ENCODE data around the gene CANT1. TPM values are rescaled to one million over a fixed set of nuclear protein-coding genes. Genes with fewer than 3 reads are reported as not detected.
"Not testable (repeated sequence)": the region's sequence is repeated elsewhere in the genome, so short reads cannot be mapped to it uniquely, and the experiment has no call there.

Gene CANT1
- total RNA-seq, 4 donors from 2014 or later = 17.5 to 38.3 (median 26.6) TPM

DNA sequence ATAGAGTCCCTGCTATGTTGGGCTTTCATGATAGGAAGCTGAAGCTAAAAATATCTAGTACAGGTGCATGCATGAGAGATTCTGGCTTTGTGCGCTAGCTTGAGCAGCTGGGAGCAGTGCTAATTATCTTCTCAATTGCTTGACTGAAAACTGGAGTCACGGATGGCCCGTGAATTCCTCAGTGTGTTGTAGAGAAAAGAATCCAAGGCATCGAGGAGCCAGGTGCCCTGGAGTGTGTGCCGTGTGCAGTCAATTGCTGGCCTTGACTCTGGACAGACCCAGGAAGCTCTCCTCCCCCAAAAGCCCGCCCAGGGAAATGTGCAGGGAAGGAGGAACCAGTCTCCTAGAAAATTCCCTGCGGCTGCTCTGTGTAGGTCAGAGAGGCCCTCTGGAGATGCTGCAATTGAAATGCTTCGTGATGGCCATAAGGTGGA lies 44.1 kb downstream of the CANT1 start:
- intact Hi-C loops (cut with DNase I; ENCODE audit: low total_unique reads) (no loop called here), in situ Hi-C loops (cut with MboI; ENCODE audit: low sequenced_read_pairs in 4 of 4) (loop anchor here (5.0 kb wide), 3 partner anchors 93 to 103 kb away; no protein-coding TSS in a partner anchor)

DNA sequence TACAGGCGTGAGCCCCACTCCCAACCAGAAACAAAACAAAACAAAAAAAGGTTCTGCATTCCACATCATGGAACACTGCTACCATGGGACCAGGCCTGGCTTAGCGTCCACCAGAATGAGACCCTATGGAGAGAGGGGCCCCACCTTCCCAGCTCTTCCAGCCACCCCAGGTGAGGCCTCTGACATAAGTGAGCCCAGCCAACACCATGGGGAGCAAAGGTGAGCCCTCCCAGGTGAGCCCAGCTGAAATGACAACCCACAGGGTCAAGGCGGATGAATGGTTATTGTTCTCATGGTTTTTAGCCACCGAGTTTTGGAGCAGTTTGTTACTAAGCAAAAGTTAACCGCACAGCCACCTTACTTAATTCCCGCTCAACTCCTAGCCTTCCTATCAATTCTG lies 46.2 kb downstream of the CANT1 start:
- no peak for ATAC-seq
- TF ChIP-seq, protein P1, sequence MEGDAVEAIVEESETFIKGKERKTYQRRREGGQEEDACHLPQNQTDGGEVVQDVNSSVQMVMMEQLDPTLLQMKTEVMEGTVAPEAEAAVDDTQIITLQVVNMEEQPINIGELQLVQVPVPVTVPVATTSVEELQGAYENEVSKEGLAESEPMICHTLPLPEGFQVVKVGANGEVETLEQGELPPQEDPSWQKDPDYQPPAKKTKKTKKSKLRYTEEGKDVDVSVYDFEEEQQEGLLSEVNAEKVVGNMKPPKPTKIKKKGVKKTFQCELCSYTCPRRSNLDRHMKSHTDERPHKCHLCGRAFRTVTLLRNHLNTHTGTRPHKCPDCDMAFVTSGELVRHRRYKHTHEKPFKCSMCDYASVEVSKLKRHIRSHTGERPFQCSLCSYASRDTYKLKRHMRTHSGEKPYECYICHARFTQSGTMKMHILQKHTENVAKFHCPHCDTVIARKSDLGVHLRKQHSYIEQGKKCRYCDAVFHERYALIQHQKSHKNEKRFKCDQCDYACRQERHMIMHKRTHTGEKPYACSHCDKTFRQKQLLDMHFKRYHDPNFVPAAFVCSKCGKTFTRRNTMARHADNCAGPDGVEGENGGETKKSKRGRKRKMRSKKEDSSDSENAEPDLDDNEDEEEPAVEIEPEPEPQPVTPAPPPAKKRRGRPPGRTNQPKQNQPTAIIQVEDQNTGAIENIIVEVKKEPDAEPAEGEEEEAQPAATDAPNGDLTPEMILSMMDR (IDR thresholded peaks at IDR 0.05 in 4 of 5, conservative IDR thresholded peaks at IDR 0.05 in 1 of 5) = no peak
- no peak for TF ChIP-seq POLR2A (IDR thresholded peaks at IDR 0.05)
- intact Hi-C loops (cut with DNase I; ENCODE audit: low total_unique reads) = no loop called here
- Histone ChIP-seq H3K9me3 (no peaks in the 10 kb centered on the region), H3K4me3 (no peak overlapping the region), H3K36me3 (no peaks in the 10 kb centered on the region), H3K27ac (no peak overlapping the region), H3K4me1 (no peaks in the 10 kb centered on the region), H3K27me3 (no peaks in the 10 kb centered on the region)
- DNase-seq = no peak
- in situ Hi-C loops (cut with MboI; ENCODE audit: low sequenced_read_pairs in 4 of 4) = no loop called here

More for the DNA sequence above, 44.1 kb downstream of the CANT1 start:
- H3K36me3 ChIP-seq = no peaks in the 10 kb centered on the region
- ATAC-seq (no peak), DNase-seq (no peak)
- TF ChIP-seq POLR2A (IDR thresholded peaks at IDR 0.05) = no peak
- TF ChIP-seq, protein P1 (IDR thresholded peaks at IDR 0.05 in 4 of 5, conservative IDR thresholded peaks at IDR 0.05 in 1 of 5) = no peak
- H3K9me3 ChIP-seq = no peaks in the 10 kb centered on the region
- H3K27me3 ChIP-seq = no peaks in the 10 kb centered on the region
- H3K27ac ChIP-seq = no peak overlapping the region
- H3K4me3 ChIP-seq = no peak overlapping the region
- H3K4me1 ChIP-seq = no peaks in the 10 kb centered on the region

DNA sequence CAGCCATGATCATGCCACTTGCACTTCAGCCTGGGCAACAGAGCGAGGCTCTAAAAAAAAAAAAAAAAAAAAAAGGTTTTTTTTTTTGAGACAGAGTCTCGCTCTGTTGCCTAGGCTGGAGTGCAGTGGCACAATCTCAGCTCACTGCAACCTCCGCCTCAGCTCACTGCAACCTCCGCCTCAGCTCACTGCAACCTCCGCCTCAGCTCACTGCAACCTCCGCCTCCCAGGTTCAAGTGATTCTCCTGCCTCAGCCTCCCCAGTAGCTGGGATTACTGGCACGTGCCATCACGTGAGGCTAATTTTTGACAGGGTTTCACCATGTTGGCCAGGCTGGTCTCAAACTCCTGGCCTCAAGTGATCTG lies 46.6 kb downstream of the CANT1 start:
- H3K36me3 ChIP-seq; intact Hi-C loops (cut with DNase I; ENCODE audit: low total_unique reads); H3K27me3 ChIP-seq; in situ Hi-C loops (cut with MboI; ENCODE audit: low sequenced_read_pairs in 4 of 4); H3K4me1 ChIP-seq; H3K4me3 ChIP-seq; H3K27ac ChIP-seq; DNase-seq; H3K9me3 ChIP-seq; ATAC-seq: not testable (repeated sequence)

DNA sequence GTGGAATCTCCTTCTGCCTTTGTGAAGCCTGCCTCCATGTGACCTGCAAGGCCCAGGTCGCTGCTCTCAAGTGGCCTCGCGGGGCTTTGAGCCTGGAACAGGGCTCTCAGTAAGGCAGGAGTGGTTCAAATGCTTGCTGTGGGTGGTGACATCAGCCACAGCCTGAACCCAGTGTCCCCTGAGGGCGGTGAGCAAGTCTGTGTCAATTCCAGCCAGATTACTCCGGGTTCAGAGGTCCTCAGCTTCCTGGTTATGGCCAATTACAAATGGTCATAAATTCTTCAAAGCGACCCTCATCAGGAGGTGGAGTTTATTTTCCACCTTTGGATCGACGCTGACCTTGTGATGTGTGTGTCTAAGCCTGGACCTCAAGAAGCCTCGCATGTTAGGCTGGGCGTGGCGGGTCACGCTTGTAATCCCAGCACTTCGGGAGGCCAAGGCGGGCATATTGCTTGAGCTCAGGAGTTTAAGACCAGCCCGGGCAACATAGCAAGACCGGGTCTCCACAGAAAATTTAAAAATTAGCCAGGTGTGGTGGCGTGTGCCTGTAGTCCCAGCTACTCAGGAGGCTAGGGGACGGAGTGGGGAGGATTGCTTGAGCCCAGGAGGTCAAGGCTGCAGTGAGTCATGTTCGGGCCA lies 47.1 kb downstream of the CANT1 start:
- TF ChIP-seq POLR2A (IDR thresholded peaks at IDR 0.05) = no peak
- TF ChIP-seq, protein P1 (IDR thresholded peaks at IDR 0.05 in 4 of 5, conservative IDR thresholded peaks at IDR 0.05 in 1 of 5) = no peak
- intact Hi-C loops (cut with DNase I; ENCODE audit: low total_unique reads) (no loop called here), in situ Hi-C loops (cut with MboI; ENCODE audit: low sequenced_read_pairs in 4 of 4) (no loop called here)
- Histone ChIP-seq H3K9me3 (no peaks in the 10 kb centered on the region), H3K27me3 (no peaks in the 10 kb centered on the region), H3K36me3 (no peaks in the 10 kb centered on the region), H3K27ac (no peak overlapping the region), H3K4me1 (no peaks in the 10 kb centered on the region), H3K4me3 (no peak overlapping the region)
- DNase-seq (no peak), ATAC-seq (no peak)

DNA sequence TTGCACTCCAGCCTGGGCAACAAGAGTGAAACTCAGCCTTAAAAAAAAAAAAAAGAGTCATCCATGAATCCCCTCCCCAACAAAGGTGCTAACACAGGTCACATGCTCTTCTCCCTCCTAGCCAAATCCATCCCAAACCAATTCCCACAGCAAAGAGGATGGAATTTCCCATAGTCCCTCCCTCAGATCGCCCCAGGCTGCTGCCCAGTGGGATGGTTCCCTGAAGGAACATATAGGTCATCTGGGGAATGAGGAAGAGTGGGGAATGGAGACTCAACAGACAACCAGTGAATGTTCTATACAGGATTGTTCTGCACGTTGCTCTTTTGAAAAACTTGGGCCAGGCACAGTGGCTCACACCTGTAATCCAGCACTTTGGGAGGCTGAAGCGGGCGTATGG lies 48.0 kb downstream of the CANT1 start:
- no peak overlapping the region for H3K27ac ChIP-seq
- in situ Hi-C loops (cut with MboI; ENCODE audit: low sequenced_read_pairs in 4 of 4) = no loop called here

More for the DNA sequence above, 48.0 kb downstream of the CANT1 start:
- intact Hi-C loops (cut with DNase I; ENCODE audit: low total_unique reads) = no loop called here
- H3K36me3 ChIP-seq = no peaks in the 10 kb centered on the region
- no peaks in the 10 kb centered on the region for H3K27me3 ChIP-seq
- ATAC-seq = no peak
- no peaks in the 10 kb centered on the region for H3K9me3 ChIP-seq
- TF ChIP-seq, protein P1 (IDR thresholded peaks at IDR 0.05 in 4 of 5, conservative IDR thresholded peaks at IDR 0.05 in 1 of 5) = no peak
- TF ChIP-seq POLR2A (IDR thresholded peaks at IDR 0.05) = no peak
- DNase-seq = no peak
- H3K4me1 ChIP-seq = no peaks in the 10 kb centered on the region
- no peak overlapping the region for H3K4me3 ChIP-seq
